Measurements from ENCODE around the gene VSIG10.

VSIG10 gene

DNA sequence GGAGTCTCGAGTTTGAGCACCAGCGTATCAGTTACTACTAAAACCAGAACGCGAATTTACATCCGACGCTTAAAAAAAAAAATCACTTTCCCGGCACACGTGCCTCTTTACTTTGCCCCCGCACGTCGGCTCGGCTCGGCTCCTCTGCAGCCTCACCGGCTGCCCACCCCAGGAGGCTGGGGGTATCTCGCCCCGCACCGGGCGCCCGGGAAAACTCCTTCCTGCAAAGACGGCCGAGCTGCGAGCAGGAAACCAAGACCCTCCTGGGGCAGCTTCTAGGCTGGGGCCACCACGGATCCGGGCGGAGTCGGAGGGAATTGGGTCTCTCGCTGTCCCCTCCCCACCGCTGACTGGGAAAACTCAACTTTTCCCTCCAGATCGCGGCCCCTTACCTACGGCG lies 610 bp downstream of the VSIG10 start:
- TF ChIP-seq, protein P1, sequence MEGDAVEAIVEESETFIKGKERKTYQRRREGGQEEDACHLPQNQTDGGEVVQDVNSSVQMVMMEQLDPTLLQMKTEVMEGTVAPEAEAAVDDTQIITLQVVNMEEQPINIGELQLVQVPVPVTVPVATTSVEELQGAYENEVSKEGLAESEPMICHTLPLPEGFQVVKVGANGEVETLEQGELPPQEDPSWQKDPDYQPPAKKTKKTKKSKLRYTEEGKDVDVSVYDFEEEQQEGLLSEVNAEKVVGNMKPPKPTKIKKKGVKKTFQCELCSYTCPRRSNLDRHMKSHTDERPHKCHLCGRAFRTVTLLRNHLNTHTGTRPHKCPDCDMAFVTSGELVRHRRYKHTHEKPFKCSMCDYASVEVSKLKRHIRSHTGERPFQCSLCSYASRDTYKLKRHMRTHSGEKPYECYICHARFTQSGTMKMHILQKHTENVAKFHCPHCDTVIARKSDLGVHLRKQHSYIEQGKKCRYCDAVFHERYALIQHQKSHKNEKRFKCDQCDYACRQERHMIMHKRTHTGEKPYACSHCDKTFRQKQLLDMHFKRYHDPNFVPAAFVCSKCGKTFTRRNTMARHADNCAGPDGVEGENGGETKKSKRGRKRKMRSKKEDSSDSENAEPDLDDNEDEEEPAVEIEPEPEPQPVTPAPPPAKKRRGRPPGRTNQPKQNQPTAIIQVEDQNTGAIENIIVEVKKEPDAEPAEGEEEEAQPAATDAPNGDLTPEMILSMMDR (IDR thresholded peaks at IDR 0.05), result no peak

DNA sequence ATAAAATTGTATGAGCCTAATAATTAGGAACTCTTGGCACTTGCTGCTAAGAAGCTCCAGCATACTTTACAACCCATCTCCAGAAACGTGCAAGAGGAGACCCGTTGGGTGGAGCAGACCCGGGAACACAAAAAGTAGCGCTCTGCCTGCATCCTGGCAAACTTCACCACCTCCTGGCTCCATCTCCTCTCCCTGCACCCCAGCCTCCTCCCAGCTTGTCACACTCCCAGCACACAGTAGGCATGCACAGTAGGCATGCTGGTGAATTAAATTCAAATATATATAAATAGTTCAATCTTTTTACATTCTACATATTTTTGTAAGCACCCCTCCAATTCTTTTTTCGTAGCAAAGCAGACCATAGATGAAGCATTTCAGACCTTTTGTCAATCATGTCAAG lies 1.2 kb downstream of the VSIG10 start:
- TF ChIP-seq, protein P1 (IDR thresholded peaks at IDR 0.05), result no peak

DNA sequence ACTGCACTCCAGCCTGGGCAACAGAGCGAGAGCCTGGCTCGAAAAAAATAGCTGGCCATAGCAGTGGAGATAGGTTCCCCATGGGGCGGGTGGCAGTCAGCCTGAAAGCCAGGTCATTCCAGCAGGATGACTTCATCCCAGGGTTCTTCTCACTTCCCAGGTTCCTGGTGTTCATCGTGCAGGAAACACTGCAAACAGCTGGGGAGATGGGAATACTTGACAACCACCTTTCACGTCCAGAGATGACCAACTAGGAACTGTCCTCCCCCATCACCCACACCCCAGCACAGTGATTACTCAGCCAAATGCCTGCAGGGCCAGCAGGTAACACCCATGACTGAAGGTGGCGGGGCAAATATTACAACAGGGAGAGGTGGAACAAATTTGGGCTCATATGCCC lies 1.7 kb downstream of the VSIG10 start:
- TF ChIP-seq, protein P1 (IDR thresholded peaks at IDR 0.05), result no peak

DNA sequence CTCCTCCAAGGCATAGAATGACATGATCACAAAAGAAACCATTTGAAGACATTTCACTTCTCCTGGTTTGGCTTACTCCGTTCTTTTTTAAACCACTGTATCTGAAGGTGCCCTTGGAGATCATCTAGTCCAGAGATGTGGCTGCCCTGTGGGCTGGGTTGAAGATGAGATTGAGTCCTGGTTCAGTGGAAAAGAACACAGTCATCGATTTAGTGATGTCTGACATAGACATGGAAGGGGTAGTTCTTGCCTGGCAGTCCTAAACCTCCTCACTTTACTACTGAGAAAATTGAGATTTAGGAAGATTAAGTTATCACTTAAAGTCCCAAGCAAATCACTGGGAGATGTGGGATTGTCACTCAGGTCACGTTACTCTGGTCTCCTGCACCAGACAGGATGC lies 2.8 kb downstream of the VSIG10 start:
- TF ChIP-seq, protein P1 (IDR thresholded peaks at IDR 0.05), result no peak

DNA sequence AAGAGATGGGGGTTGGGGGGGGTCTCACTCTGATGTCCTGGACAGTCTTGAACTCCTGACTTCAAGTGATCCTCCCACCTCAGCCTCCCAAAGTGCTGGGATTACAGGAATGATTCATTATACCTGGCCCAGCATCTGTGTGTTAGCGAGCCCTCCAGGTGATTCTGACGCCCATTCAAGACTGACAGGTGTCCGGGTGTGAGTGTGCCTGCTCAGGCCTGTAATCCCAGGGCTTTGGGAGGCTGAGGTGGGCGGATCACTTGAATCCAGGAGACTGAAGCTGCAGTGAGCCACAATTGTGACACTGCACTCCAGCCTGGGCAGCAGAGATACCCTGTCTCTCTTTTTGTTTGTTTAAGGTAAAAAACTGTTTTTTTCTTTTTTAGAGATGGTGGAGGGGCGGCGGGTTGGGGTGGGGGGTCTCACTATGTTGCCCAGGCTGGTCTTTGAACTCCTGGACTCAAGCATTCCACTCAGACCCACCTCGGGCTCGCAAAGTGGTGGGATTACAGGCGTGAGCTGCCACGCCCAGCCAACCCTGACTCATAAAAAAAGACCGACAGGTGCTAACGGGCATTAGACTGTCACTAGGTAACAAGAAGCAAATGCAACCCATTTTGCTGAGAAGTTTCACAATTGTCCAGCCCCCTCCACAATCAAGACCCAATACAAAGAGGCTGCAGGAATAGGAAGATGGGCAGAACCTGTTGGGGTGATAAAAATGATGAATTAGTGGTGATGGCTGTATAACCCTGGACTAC lies 4.7 kb downstream of the VSIG10 start:
- TF ChIP-seq, protein P1 (IDR thresholded peaks at IDR 0.05), result no peak

DNA sequence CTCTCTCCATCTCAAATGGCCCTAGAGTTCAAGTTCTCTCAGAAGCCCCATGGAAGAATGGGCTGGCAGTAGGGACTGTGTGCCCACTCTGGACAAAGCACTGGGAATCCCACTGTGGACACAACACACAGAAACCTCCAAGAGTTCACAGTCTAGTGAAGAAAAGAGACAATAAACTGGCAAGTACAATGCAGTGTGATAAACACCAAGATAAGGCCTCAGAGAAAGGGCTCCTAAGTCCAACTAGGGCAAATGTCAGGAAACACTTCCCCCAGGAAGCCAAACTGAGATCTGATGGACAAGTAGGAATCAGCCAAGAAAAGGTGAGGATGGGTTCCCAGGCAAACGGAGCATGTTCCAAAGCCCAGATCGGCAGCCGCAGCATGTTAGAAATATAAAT lies 5.4 kb downstream of the VSIG10 start:
- TF ChIP-seq, protein P1 (IDR thresholded peaks at IDR 0.05), result no peak

DNA sequence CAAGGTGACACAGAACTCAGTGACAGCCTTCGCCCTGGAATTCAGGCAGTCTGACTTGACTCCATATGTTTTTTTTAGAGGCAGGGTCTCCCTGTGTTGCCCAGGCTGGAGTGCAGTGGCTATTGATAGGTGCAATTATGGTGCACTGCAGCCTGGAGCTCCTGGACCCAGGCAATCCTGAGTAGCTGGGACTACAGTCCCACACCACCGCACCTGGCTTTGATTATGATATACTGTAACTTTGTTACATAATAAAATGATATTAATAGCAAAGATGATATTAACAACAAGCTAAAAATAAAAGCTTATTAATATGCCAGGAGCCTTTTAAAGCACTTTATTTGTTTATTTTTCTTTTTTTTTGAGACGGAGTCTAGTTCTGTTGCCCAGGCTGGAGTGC lies 9.8 kb downstream of the VSIG10 start:
- TF ChIP-seq, protein P1 (IDR thresholded peaks at IDR 0.05), result no peak

DNA sequence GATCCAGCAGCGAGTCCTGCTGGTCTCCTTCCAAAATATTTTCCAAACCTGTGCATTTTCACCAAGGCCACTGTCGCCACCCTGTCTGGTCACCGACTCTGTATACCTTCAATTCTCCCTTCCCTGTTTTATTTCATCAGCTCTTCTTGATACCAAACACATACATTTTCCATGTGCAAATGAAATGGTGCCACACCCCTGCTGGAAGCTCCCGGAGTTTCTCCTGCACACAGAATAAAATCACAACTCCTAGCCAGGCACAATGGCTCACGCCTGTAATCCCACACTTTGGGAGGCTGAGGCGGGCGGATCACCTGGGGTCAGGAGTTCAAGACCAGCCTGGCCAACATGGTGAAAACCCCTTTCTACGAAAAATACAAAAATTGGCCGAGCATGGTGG lies 14.0 kb downstream of the VSIG10 start:
- TF ChIP-seq, protein P1 (IDR thresholded peaks at IDR 0.05), result no peak
